Thyroid gland (tissue), 4 donors: ENCODE measurements around the gene MUTYH. TPM values are rescaled to one million over a fixed set of nuclear protein-coding genes. Genes with fewer than 3 reads are reported as not detected.
"Not testable (repeated sequence)": the region's sequence is repeated elsewhere in the genome, so short reads cannot be mapped to it uniquely, and the experiment has no call there.

Experiments used
- DNase-seq, 2 donors: peaks; one replicate each; pipeline ENCODE4 v3.0.0-alpha.2; 2019
- H3K27ac ChIP-seq, 3 donors: fragments of 200-600 bp; sonication (generic); 1 replicate in 2 of 3; 2 replicates in 1 of 3; pipeline ENCODE4 v1.5.1; 2016 to 2019; ENCODE audit warnings: mild to moderate bottlenecking in 1 of 3, moderate library complexity in 1 of 3
- H3K27me3 ChIP-seq: fragments of 200-600 bp; sonication (generic); one replicate; pipeline ENCODE4 v1.5.1; 2019
- H3K36me3 ChIP-seq, 2 donors: fragments of 200-600 bp; sonication (generic); one replicate each; pipeline ENCODE4 v1.5.1; 2016 to 2019
- H3K4me1 ChIP-seq, 2 donors: fragments of 200-600 bp; sonication (generic); one replicate each; pipeline ENCODE4 v1.5.1; 2017 to 2019
- H3K4me3 ChIP-seq, 3 donors: fragments of 200-600 bp; sonication (generic); replicated peaks in 1 of 3; 1 replicate in 2 of 3; 2 replicates in 1 of 3; pipeline ENCODE4 v1.5.1; 2016; ENCODE audit warnings: mild to moderate bottlenecking in 1 of 3
- H3K9me3 ChIP-seq: fragments of 200-600 bp; sonication (generic); one replicate; pipeline ENCODE4 v1.5.1; 2017
- POLR2A ChIP-seq, 2 donors: fragments of 450-650 bp; IDR thresholded peaks; one replicate each; pipeline ENCODE4 v1.6.1; 2017; ENCODE audit warnings: antibody characterized with exemption in 2 of 2, mild to moderate bottlenecking in 2 of 2, moderate library complexity in 1 of 2
- WGBS, 2 donors: methylation state at CpG; one replicate each; pipeline ENCODE4 v1.1.5; 2017; 5-methylcytosine and 5-hydroxymethylcytosine counted together
- intact Hi-C: fragments of 100-400 bp; cut with DNase I; formaldehyde crosslinking; loops from one replicate; pipeline ENCODE4 v1.15.1; 2023
- total RNA-seq, 4 donors: library from RNA; depleted of rRNA; stranded (reverse); fragments of >200 nt; gene quantifications; one replicate each; pipeline ENCODE4 v1.2.3, GENCODE V29; 2016
- TF ChIP-seq, protein P1 (sequence below), 6 experiments: fragments of 200-600 bp in 3 of 6; fragments of 450-650 bp in 3 of 6; sonication (generic) in 3 of 6; IDR thresholded peaks; one replicate each; pipeline ENCODE4 v1.5.1; 2016 to 2019; ENCODE audit warnings: antibody characterized with exemption in 6 of 6, mild to moderate bottlenecking in 2 of 6, inconsistent platforms in 1 of 6, moderate library complexity in 1 of 6

The MUTYH gene
- total RNA-seq, 4 donors from 2014 or later: 23.7 to 45.9 (median 31.7) TPM

DNA sequence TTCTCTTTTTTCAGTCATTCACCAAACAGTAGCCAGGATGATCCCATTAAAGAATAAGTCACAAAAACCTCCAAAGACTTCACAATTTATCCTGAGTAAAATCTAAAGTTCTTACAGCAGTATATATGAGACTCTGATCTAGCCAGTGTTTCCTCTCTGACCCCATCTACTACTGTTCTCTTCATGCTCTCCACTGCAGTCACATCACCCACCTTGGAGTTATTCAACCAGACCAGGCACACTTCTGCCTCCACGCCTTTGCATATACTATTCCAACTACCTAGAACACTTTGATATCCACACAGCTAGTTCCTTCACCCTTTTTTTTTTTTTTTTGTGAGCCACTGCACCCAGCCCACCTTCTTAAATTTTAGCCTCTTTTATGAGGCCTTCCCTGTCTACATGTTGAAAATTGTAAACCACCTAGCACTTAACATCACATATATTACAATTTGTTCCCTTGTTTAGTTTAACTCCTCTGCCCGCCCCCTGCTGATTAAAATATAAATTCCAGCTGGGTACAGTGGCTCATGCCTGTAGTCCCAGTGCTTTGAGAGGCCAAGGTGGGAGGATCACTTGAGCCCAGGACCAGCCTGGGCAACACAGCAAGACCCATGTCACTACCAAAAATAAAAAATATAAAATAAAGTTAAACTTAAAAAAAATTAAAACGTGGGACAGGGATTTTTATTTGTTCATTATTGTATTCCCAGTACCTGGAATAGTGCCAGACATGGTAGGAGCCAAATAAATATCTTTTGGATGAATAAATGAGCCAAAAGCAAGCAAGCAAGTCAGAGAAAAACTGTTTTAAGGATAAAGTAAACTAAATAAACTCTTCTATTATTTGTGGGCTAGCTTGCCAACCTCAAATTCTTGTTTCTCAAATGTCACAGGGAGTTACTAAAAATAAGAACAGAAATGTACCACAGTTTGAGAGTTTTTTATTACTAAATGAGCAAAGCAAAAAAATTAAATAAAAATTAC is 35.2 kb upstream of the MUTYH start:
- Histone ChIP-seq H3K27me3 (no peaks in the 10 kb centered on the region), H3K9me3 (no peaks in the 10 kb centered on the region), H3K4me1 (peaks cover 11 to 27% of the 10 kb centered on the region in 2 donors), H3K4me3 (no peak overlapping the region), H3K27ac (peak overlapping the region in 2 of 3 donors; percentile 6 to 22), H3K36me3 (no peaks in the 10 kb centered on the region)
- TF ChIP-seq, protein P1, sequence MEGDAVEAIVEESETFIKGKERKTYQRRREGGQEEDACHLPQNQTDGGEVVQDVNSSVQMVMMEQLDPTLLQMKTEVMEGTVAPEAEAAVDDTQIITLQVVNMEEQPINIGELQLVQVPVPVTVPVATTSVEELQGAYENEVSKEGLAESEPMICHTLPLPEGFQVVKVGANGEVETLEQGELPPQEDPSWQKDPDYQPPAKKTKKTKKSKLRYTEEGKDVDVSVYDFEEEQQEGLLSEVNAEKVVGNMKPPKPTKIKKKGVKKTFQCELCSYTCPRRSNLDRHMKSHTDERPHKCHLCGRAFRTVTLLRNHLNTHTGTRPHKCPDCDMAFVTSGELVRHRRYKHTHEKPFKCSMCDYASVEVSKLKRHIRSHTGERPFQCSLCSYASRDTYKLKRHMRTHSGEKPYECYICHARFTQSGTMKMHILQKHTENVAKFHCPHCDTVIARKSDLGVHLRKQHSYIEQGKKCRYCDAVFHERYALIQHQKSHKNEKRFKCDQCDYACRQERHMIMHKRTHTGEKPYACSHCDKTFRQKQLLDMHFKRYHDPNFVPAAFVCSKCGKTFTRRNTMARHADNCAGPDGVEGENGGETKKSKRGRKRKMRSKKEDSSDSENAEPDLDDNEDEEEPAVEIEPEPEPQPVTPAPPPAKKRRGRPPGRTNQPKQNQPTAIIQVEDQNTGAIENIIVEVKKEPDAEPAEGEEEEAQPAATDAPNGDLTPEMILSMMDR (IDR thresholded peaks at IDR 0.05): no peak
- no peak for TF ChIP-seq POLR2A (IDR thresholded peaks at IDR 0.05)
- intact Hi-C loops: no loop called here
- no peak for DNase-seq
- WGBS, 2 donors: 67 to 71% methylated on average over 3 of the region's 3 CpGs

DNA sequence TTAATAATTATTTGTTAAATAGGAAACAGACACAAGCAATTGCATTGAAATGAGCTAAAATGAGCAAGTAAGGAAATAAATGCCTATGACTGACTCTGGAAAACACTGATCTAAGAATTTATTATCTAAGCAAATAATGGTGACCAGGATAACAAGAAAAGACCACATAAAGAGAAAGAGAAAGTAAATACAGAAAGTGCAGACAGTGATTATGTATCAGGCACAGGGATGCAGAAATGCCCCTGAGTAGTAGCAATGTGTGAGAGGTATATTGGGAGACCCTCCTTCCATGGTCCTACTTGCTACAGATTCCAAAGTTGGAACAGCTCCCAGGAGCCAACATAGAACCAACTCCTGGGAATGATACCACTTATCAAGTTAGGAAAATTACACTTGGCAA is 33.3 kb upstream of the MUTYH start:
- no peak for DNase-seq
- no peaks in the 10 kb centered on the region for H3K27me3 ChIP-seq
- intact Hi-C loops: no loop called here
- no peak overlapping the region for H3K4me3 ChIP-seq
- no peaks in the 10 kb centered on the region for H3K9me3 ChIP-seq
- H3K4me1 ChIP-seq: peaks cover 11 to 27% of the 10 kb centered on the region in 2 donors
- TF ChIP-seq, protein P1 (IDR thresholded peaks at IDR 0.05): no peak
- TF ChIP-seq POLR2A (IDR thresholded peaks at IDR 0.05): no peak
- H3K36me3 ChIP-seq: no peaks in the 10 kb centered on the region
- H3K27ac ChIP-seq: peak overlapping the region in 1 of 3 donors; percentile 7

DNA sequence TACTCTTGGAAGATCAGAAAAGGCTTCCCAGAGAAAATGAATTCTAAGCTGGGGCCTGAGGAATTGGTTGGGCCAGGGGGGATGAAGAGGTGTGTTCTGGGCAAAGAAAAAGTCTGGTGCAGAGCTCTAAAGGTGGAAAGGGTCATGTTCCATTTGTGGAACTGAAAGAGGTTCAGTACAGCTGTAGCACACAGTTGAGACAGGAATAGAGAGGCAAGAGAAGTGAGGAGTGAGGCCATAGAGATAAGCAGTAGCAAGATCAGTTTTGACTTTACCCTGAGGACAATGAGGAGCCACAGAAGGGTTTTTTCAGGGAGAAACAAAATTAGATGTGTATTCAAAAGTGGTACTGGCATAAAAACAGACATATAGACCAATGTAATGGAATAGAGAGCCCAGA is 30.3 kb upstream of the MUTYH start:
- intact Hi-C loops: no loop called here
- Histone ChIP-seq H3K27ac (no peak overlapping the region), H3K4me3 (no peak overlapping the region), H3K27me3 (no peaks in the 10 kb centered on the region), H3K9me3 (no peaks in the 10 kb centered on the region), H3K4me1 (peaks cover 3 to 20% of the 10 kb centered on the region in 2 donors), H3K36me3 (no peaks in the 10 kb centered on the region)
- no peak for DNase-seq
- TF ChIP-seq POLR2A (IDR thresholded peaks at IDR 0.05): no peak
- TF ChIP-seq, protein P1 (IDR thresholded peaks at IDR 0.05): no peak

DNA sequence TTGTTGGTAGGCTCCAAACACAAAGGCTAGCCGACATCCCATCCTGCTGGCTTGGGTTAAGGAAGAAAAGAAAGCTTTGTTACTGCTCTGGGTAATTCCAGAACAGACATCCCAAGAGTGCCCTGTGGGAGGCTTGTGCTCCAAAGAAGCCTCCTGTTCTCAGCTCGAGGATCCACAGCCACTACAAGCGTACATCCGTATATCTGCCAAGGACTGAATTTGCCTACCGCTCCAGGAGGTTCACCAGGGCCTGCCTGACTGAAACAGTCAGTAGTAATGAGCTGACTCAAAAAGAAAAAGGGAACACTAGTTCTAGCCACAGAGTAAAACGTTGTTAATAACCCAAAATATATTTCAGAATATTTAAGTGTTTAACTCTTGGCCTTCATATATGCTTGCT is 24.8 kb upstream of the MUTYH start:
- Histone ChIP-seq H3K9me3 (no peaks in the 10 kb centered on the region), H3K36me3 (no peaks in the 10 kb centered on the region), H3K27ac (no peak overlapping the region), H3K27me3 (no peaks in the 10 kb centered on the region), H3K4me3 (no peak overlapping the region), H3K4me1 (peaks cover 6 to 9% of the 10 kb centered on the region in 2 donors)
- no peak for DNase-seq
- WGBS, 2 donors: 75 to 89% methylated on average over 6 of the region's 6 CpGs
- intact Hi-C loops: no loop called here
- TF ChIP-seq, protein P1 (IDR thresholded peaks at IDR 0.05): no peak
- no peak for TF ChIP-seq POLR2A (IDR thresholded peaks at IDR 0.05)

DNA sequence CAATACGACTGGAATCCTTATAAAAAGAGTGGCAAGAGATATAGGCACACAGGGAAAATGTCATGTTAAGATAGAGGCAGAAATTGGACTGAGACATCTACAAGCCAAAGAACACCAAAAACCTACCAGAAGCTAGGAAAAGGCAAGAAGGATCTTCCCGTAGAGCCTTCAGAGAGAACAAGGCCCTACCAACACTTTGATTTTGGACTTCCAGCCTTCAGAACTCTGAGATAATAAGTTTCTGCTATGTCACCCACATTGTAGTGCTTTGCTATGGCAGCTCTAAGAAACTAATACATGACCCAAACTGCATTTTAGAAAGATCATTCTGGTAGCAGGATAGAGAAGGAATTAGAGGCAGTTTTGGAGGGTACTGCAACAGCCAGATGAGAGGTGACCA is 24.1 kb upstream of the MUTYH start:
- H3K27ac ChIP-seq: no peak overlapping the region
- no peak overlapping the region for H3K4me3 ChIP-seq

DNA sequence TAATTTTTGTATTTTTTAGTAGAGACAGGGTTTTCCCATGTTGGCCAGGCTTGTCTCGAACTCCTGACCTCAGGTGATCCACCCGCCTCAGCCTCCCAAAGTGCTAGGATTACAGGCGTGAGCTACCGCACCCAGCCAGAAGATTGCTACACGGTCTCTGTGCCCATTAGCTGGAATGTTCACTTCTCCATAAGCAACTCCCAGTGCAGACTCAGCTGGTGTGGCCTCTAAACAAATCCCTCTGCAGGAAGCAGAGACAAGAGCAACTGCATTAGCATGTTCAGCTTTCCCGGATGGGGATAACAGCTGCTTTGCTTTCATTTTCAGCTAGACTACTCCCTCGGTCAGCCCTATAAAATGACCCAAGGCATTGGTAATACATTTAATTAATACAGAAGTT is 20.7 kb upstream of the MUTYH start:
- H3K36me3 ChIP-seq, H3K9me3 ChIP-seq, H3K27me3 ChIP-seq, H3K4me3 ChIP-seq: not testable (repeated sequence)
- intact Hi-C loops: loop anchor here (2.0 kb wide), 1 partner anchor 132 kb away; no protein-coding TSS in a partner anchor
- peak overlapping the region in 2 of 3 donors; percentile 64 to 74 for H3K27ac ChIP-seq
- peak in 1 of 2 donors; percentile 11 for DNase-seq
- H3K4me1 ChIP-seq: peaks cover 7 to 14% of the 10 kb centered on the region in 2 donors
- WGBS, 2 donors: 59 to 71% methylated on average over 7 of the region's 7 CpGs

More for the DNA sequence above, 24.1 kb upstream of the MUTYH start:
- Histone ChIP-seq H3K27me3 (no peaks in the 10 kb centered on the region), H3K36me3 (no peaks in the 10 kb centered on the region), H3K9me3 (no peaks in the 10 kb centered on the region), H3K4me1 (peaks cover 7 to 14% of the 10 kb centered on the region in 2 donors)
- no peak for DNase-seq
- intact Hi-C loops: no loop called here
- no peak for TF ChIP-seq POLR2A (IDR thresholded peaks at IDR 0.05)
- TF ChIP-seq, protein P1 (IDR thresholded peaks at IDR 0.05): no peak
- 97% methylated on average over 2 of the region's 2 CpGs for WGBS, 2 donors
